ENCODE results near the gene ZNF592.

Gene ZNF592

DNA sequence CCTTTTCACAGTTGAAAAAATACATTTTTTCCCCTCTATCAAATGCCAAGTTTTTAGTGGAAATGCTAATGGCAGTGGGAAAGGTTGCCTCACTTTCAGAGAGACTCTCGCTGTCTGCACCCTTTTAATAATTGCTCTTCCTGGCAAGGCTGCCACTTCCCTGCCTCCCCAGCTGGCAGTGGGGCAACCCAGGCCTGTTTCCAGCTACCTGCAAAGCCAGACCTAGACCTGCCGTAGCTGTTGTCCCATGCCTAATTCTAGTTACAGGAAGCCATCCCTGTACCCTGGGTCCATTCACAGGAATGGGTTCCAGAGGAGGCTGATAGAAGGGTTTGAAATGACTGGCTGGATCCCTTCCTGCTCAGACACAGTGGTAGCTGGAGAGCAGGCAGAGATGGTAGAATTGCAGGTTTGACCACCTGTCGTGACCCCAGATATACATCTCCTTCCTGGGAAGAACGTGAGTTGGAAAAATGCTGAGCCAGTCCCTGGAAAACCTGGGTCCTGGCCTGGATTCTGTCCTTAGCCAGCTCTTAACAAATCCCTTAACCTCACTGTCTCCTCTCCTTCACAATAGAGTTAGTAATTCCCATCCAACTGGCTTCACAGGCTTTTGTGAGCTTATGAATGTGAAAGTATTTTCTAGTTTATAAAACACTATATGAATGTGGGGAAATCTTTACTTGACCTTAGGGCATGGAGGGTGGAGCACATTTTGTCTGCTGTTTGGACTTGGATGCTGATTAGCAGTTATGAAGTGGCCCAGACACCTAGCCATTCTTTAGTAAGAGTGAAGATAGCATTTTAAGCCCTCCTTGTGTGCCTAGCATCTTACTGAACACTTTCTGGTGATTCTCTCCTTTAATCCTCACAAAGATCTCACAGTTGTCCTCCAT lies 55.9 kb downstream of the ZNF592 start:
- H3K4me3 ChIP-seq (ENCODE audit: low read length) = no peak overlapping the region
- H3K9ac ChIP-seq (ENCODE audit: low read length) = no peak overlapping the region
- H3K36me3 ChIP-seq (ENCODE audit: control insufficient read depth, insufficient read depth, low read length) = peaks cover 35% of the 10 kb centered on the region
- no peaks in the 10 kb centered on the region for H3K4me1 ChIP-seq (ENCODE audit: control insufficient read depth, insufficient read depth, low read length)
- no peak overlapping the region for H3K27ac ChIP-seq (ENCODE audit: low read depth, low read length)
- no peaks in the 10 kb centered on the region for H3K27me3 ChIP-seq (ENCODE audit: control insufficient read depth, insufficient read depth, low read length)

DNA sequence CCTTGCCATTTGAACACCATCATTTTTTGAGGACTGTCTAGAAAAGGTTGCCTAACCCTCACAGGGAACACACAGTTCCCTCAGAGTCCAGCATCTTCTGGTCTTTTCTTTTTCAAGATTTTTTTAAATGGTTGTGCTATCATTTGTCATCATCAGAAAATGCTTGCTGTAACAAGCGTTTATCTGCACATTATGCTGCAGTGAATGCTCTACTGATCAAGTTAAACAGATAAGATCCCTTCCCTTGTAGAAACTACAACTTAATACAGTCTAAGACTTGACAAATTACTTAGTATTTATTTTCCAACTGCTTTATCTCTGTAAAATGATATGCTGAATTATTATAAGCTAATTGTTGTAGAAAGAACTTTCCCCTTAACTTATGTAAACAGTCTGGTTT lies 56.8 kb downstream of the ZNF592 start:
- Histone ChIP-seq H3K9ac (ENCODE audit: low read length) (no peak overlapping the region), H3K27ac (ENCODE audit: low read depth, low read length) (no peak overlapping the region), H3K36me3 (ENCODE audit: control insufficient read depth, insufficient read depth, low read length) (peaks cover 25% of the 10 kb centered on the region), H3K4me3 (ENCODE audit: low read length) (no peak overlapping the region), H3K27me3 (ENCODE audit: control insufficient read depth, insufficient read depth, low read length) (no peaks in the 10 kb centered on the region), H3K4me1 (ENCODE audit: control insufficient read depth, insufficient read depth, low read length) (no peaks in the 10 kb centered on the region)

DNA sequence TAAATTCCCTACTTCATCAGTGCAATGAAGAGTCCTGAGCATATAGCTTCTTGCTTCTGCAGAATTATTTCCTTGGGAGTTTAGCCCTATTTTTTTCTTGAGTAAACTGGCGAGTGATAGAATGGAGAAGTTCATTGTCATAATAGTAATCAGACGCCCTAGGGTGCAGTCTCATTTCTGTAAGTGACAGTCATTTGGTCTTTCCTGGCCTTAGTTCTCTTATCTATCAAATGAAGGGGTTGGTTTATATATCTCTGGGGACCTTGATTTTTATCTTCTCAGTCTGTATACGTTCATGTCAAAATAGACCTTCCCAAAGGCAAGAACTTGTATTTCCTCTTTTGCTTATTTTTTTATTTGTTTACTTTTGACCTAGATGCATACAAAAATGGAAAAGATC lies 58.8 kb downstream of the ZNF592 start:
- H3K36me3 ChIP-seq (ENCODE audit: control insufficient read depth, insufficient read depth, low read length) = peaks cover 13% of the 10 kb centered on the region
- no peak overlapping the region for H3K4me3 ChIP-seq (ENCODE audit: low read length)
- H3K9ac ChIP-seq (ENCODE audit: low read length) = no peak overlapping the region
- H3K27me3 ChIP-seq (ENCODE audit: control insufficient read depth, insufficient read depth, low read length) = no peaks in the 10 kb centered on the region
- no peak overlapping the region for H3K27ac ChIP-seq (ENCODE audit: low read depth, low read length)
- no peaks in the 10 kb centered on the region for H3K4me1 ChIP-seq (ENCODE audit: control insufficient read depth, insufficient read depth, low read length)

DNA sequence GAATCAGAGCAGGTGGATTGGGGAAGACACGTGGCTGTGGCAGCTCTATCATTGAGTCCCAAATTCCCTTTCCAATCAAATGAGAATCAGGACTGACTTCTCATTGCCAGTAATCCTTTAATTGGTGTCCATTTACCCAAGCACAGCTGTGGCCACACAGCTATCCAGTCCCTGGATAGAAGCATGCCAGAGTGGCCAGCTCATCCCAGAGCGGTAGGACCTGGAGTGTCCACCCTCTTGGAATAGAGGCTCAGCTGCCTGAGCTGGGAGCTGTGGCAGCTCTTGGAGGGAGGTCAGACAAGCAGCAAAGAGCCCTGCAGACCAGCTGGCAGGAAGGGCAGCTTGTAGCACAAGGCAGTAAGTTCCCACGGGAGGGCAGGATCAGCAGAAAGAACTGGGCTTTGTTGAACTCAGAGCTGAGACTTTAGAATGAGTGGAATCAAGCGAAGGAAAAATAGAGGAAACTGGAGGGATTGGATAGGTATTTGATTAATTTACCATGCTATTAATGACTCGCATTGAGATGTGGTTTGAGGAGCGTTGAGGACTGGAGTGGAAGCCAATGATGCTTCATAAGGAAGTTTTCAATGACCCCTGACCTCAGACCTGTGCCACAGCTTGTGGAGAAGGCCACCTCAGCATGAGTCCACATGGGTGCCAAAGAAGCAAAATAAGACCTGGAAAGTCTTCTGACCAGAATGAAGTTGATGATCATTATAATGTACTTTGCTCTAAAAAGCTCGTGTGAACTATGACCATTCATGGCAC lies 61.9 kb downstream of the ZNF592 start:
- H3K4me1 ChIP-seq (ENCODE audit: control insufficient read depth, insufficient read depth, low read length) = no peaks in the 10 kb centered on the region
- no peak overlapping the region for H3K27ac ChIP-seq (ENCODE audit: low read depth, low read length)
- peaks cover 2% of the 10 kb centered on the region for H3K36me3 ChIP-seq (ENCODE audit: control insufficient read depth, insufficient read depth, low read length)
- no peaks in the 10 kb centered on the region for H3K27me3 ChIP-seq (ENCODE audit: control insufficient read depth, insufficient read depth, low read length)
- H3K4me3 ChIP-seq (ENCODE audit: low read length) = no peak overlapping the region
- H3K9ac ChIP-seq (ENCODE audit: low read length) = no peak overlapping the region

DNA sequence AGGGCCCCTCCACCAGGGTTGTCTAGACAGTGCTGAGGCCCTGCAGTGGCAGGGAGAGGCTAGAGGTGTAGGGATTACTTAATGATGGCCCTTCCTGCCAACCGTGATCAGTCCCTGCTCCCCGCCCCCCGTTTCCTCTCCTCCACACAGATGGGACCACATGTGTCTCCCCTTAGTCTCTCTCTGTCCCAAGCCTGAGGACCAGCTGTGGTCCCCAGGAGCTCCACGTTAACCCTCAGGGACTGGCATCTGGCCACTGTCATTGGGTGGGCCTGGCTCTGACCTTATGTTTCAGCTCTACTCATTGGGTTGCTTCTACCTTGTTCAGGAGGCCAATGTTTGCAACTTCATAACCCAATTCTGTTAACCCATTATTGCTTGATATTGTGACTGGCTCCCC lies 62.8 kb downstream of the ZNF592 start:
- no peaks in the 10 kb centered on the region for H3K27me3 ChIP-seq (ENCODE audit: control insufficient read depth, insufficient read depth, low read length)
- H3K36me3 ChIP-seq (ENCODE audit: control insufficient read depth, insufficient read depth, low read length) = no peaks in the 10 kb centered on the region
- H3K4me3 ChIP-seq (ENCODE audit: low read length) = no peak overlapping the region
- H3K27ac ChIP-seq (ENCODE audit: low read depth, low read length) = no peak overlapping the region
- no peaks in the 10 kb centered on the region for H3K4me1 ChIP-seq (ENCODE audit: control insufficient read depth, insufficient read depth, low read length)
- H3K9ac ChIP-seq (ENCODE audit: low read length) = no peak overlapping the region

DNA sequence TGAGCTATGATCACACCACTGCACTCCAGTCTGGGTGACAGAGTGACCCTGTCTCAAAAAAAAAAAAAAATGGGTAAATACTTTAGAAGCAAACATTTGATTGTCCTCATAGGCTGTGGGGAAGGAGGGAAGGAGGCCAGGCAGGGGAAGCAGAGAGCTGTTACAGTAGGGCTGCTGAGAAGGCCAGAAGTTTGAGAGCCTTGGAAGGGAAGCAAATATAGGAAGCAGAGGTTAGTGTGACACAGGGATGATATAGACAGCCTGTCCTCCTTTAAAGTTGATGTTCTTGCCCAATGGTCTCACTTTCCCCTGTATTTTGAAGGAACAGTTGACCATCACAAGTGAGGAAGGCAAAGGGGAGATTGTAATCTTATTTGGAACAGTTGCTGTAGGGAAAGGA lies 63.4 kb downstream of the ZNF592 start:
- no peak overlapping the region for H3K27ac ChIP-seq (ENCODE audit: low read depth, low read length)

DNA sequence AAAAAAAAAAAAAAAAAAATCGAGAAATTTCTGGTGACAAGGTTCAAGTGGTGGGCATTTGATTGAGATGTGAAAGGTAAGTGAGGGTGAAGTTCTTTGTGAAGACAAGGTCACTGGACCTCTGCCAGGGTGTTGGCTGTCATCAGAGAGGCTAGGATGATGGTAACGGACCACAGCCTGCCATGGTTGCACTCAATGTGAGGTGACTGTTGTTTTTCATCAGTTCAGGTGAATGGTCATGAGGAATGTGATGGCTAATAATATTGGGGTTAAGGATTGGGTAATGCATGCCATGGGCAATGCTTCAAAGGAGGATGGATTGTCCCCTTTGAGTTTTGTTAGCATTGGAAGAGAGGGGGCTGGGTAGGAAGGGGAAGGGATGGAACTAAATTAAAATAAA lies 64.5 kb downstream of the ZNF592 start:
- H3K9ac ChIP-seq (ENCODE audit: low read length) = no peak overlapping the region
- peaks cover 3% of the 10 kb centered on the region for H3K4me1 ChIP-seq (ENCODE audit: control insufficient read depth, insufficient read depth, low read length)
- no peak overlapping the region for H3K4me3 ChIP-seq (ENCODE audit: low read length)
- H3K27me3 ChIP-seq (ENCODE audit: control insufficient read depth, insufficient read depth, low read length) = no peaks in the 10 kb centered on the region
- H3K36me3 ChIP-seq (ENCODE audit: control insufficient read depth, insufficient read depth, low read length) = no peaks in the 10 kb centered on the region
- no peak overlapping the region for H3K27ac ChIP-seq (ENCODE audit: low read depth, low read length)

More for the DNA sequence above, 63.4 kb downstream of the ZNF592 start:
- no peaks in the 10 kb centered on the region for H3K4me1 ChIP-seq (ENCODE audit: control insufficient read depth, insufficient read depth, low read length)
- no peak overlapping the region for H3K4me3 ChIP-seq (ENCODE audit: low read length)
- no peaks in the 10 kb centered on the region for H3K27me3 ChIP-seq (ENCODE audit: control insufficient read depth, insufficient read depth, low read length)
- no peaks in the 10 kb centered on the region for H3K36me3 ChIP-seq (ENCODE audit: control insufficient read depth, insufficient read depth, low read length)
- H3K9ac ChIP-seq (ENCODE audit: low read length) = no peak overlapping the region

DNA sequence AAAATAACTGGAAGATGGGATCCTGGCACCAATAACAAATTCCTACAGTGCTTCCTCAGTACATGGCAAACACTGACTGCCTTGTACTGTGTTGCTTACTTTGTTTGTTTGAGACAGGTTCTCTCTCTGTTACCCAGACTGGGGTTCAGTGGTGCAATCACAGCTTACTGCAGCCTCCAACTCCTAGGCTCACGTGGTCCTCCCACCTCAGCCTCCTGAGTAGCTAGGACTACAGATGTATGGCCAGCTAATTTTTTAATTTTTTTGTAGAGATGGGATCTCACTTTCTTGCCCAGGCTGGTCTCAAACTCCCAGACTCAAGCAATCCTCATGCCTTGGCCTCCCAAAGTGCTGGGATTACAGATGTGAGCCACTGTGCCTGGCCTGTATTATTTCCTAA lies 65.0 kb downstream of the ZNF592 start:
- no peak overlapping the region for H3K27ac ChIP-seq (ENCODE audit: low read depth, low read length)
- no peak overlapping the region for H3K4me3 ChIP-seq (ENCODE audit: low read length)
- H3K36me3 ChIP-seq (ENCODE audit: control insufficient read depth, insufficient read depth, low read length) = no peaks in the 10 kb centered on the region
- peaks cover 3% of the 10 kb centered on the region for H3K4me1 ChIP-seq (ENCODE audit: control insufficient read depth, insufficient read depth, low read length)
- H3K9ac ChIP-seq (ENCODE audit: low read length) = no peak overlapping the region
- no peaks in the 10 kb centered on the region for H3K27me3 ChIP-seq (ENCODE audit: control insufficient read depth, insufficient read depth, low read length)

DNA sequence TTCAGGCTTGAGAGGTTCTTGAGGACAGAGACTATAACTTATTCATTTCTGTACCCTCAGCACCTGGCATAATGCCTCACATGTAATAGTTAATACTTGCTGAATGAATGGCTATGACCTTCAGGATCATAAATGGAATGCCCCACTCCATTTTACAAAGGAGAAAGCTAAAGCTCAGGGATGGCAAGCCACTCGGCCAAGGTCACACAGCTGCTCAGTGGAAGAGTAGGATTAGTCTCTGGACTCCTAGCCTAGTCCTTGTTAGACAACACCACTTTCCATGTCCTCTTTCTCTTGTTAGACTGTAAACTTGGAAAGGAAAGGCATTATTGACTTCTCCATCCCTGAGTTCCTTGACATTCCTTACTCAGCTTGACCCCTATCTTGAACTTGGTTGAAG lies 65.5 kb downstream of the ZNF592 start:
- Histone ChIP-seq H3K9ac (ENCODE audit: low read length) (no peak overlapping the region), H3K27me3 (ENCODE audit: control insufficient read depth, insufficient read depth, low read length) (no peaks in the 10 kb centered on the region), H3K4me1 (ENCODE audit: control insufficient read depth, insufficient read depth, low read length) (peaks cover 7% of the 10 kb centered on the region), H3K36me3 (ENCODE audit: control insufficient read depth, insufficient read depth, low read length) (no peaks in the 10 kb centered on the region), H3K4me3 (ENCODE audit: low read length) (no peak overlapping the region), H3K27ac (ENCODE audit: low read depth, low read length) (no peak overlapping the region)

DNA sequence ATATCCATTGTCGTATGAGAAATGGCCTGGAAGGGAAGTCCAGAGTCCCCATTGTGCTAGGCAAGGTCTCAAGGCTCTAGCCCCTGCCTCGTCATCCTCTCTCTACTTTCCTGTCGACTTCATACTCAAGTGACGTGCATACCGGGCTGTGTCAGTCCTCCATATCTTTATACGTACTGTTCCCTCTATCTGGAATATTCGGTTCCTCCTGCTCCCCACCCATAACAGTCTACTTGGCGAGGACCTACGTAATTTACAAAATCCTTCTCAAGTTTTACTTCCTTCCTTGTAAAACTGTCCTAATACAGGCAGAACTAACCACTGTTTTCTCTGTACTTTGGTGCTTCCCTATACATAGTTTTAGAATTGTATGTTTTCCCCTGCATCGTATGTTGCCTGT lies 66.5 kb downstream of the ZNF592 start:
- H3K27me3 ChIP-seq (ENCODE audit: control insufficient read depth, insufficient read depth, low read length) = no peaks in the 10 kb centered on the region
- no peak overlapping the region for H3K27ac ChIP-seq (ENCODE audit: low read depth, low read length)
- H3K9ac ChIP-seq (ENCODE audit: low read length) = no peak overlapping the region

DNA sequence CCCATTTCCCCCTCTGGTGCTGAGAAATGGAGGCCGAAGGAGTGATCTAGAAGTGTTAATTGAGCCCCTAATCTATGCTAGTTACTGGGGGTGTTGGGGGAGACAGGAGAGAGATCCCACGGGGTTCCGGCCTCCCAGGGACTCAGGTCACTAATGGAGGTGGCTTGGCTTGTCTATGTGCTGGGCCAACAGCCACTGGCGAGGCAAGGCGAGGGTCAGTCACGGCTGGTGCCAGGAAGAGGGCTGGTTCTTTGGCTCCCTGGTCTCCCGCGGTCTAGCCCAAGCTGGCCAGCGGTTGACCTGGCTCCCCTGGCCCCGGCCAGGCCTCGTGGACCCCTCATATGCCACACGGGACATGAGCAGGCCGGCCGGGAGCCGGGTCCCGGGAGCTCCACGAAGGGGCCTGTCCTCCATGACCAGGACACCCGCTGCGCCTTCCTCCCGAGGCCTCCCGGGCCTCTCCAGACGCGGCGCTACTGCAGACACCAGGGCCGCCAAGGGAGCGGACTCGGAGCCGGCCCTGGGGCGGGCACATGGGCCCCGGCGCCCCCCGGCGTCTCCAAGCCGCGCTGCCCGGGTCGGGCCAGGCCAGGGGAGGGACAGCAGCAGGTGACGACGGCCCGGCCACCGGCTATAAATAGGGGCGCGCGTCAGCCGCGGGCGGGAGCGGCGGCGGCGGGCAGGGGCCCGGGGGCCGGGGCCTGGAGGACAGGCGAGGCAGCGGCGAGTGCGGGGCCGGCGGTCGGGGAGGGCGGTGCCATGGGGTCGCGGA lies 68.5 kb downstream of the ZNF592 start, which contains the start of gene ALPK3:
ALPK3 (plus strand) TSS at position 663 of the 772 bp plus-strand sequence; CDS start at position 760, 97 bp downstream.
- peak within 1 kb of the TSS; percentile 90 for H3K27ac ChIP-seq (ENCODE audit: low read depth, low read length)
- peak within 1 kb of the TSS; percentile 61 for H3K4me3 ChIP-seq (ENCODE audit: low read length)
- H3K36me3 ChIP-seq (ENCODE audit: control insufficient read depth, insufficient read depth, low read length) = no peaks in the 10 kb centered on the region
- no peaks in the 10 kb centered on the region for H3K27me3 ChIP-seq (ENCODE audit: control insufficient read depth, insufficient read depth, low read length)
- no peak within 1 kb of the TSS for H3K9ac ChIP-seq (ENCODE audit: low read length)
- H3K4me1 ChIP-seq (ENCODE audit: control insufficient read depth, insufficient read depth, low read length) = peaks cover 17% of the 10 kb centered on the region

More for the DNA sequence above, 66.5 kb downstream of the ZNF592 start:
- no peaks in the 10 kb centered on the region for H3K36me3 ChIP-seq (ENCODE audit: control insufficient read depth, insufficient read depth, low read length)
- no peak overlapping the region for H3K4me3 ChIP-seq (ENCODE audit: low read length)
- H3K4me1 ChIP-seq (ENCODE audit: control insufficient read depth, insufficient read depth, low read length) = peaks cover 17% of the 10 kb centered on the region

DNA sequence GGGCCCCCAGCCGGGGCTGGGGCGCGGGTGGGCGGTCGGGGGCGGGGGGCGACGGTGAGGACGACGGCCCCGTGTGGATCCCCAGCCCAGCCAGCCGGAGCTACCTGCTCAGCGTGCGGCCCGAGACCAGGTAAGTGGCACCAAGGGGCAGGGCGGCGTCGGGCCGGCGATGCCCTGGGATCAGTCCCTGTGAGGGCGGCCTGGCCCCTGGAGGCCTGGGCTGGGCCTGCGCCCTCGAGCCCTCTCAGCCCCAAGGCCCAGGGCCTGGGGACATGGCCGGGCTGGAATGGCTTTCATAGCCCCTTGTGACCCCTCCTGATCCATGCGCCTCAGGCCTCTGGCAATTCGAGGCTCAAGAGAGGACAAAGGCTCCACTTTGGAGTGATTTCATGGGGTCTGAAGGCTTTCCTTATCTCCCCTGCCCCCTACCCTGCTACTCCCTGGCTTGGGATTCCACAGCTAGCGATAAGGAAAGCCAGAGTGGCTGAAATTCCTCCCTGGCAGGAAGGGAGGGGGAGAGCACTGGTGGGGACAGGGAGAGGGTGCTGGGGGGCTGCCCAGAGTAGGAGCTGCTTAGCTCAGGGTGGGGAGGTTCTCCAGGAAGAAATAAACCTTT lies 69.2 kb downstream of the ZNF592 start:
- peak overlapping the region; percentile 90 for H3K27ac ChIP-seq (ENCODE audit: low read depth, low read length)
- H3K27me3 ChIP-seq (ENCODE audit: control insufficient read depth, insufficient read depth, low read length) = no peaks in the 10 kb centered on the region
- H3K4me3 ChIP-seq (ENCODE audit: low read length) = peak overlapping the region; percentile 61
- H3K36me3 ChIP-seq (ENCODE audit: control insufficient read depth, insufficient read depth, low read length) = no peaks in the 10 kb centered on the region
- peaks cover 21% of the 10 kb centered on the region for H3K4me1 ChIP-seq (ENCODE audit: control insufficient read depth, insufficient read depth, low read length)
- H3K9ac ChIP-seq (ENCODE audit: low read length) = no peak overlapping the region
